Skeletal muscle tissue (tissue), 4 donors: ENCODE data around the gene PPP5C. TPM values are rescaled to one million over a fixed set of nuclear protein-coding genes. Genes with fewer than 3 reads are reported as not detected.

Experiments
- H3K27ac ChIP-seq: one replicate; pipeline ENCODE4 v1.7.0; 2013; ENCODE audit warnings: mild to moderate bottlenecking, low read depth, low read length, inconsistent platforms
- H3K27me3 ChIP-seq, 3 donors: one replicate each; pipeline ENCODE4 v1.7.0; 2013; ENCODE audit warnings: low read length in 3 of 3; ENCODE audit not compliant: control insufficient read depth in 3 of 3, insufficient read depth in 3 of 3
- H3K36me3 ChIP-seq, 3 donors: one replicate each; pipeline ENCODE4 v1.7.0; 2013; ENCODE audit warnings: low read length in 3 of 3; ENCODE audit not compliant: control insufficient read depth in 3 of 3, insufficient read depth in 3 of 3
- H3K4me1 ChIP-seq, 3 donors: one replicate each; pipeline ENCODE4 v1.7.0; 2013; ENCODE audit warnings: low read length in 3 of 3, mild to moderate bottlenecking in 3 of 3; ENCODE audit not compliant: control insufficient read depth in 3 of 3, insufficient read depth in 3 of 3
- H3K4me3 ChIP-seq, 3 donors: one replicate each; pipeline ENCODE4 v1.7.0; 2013; ENCODE audit warnings: low read length in 3 of 3
- H3K9ac ChIP-seq, 3 donors: one replicate each; pipeline ENCODE4 v1.7.0; 2013; ENCODE audit warnings: low read length in 3 of 3, mild to moderate bottlenecking in 3 of 3, moderate library complexity in 2 of 3, low read depth in 1 of 3
- H3K9me3 ChIP-seq, 3 donors: one replicate each; pipeline ENCODE4 v1.7.0; 2013; ENCODE audit warnings: low read length in 3 of 3; ENCODE audit not compliant: control insufficient read depth in 3 of 3
- total RNA-seq: library from RNA; depleted of rRNA; stranded (reverse); fragments of >200 nt; gene quantifications from one replicate; pipeline ENCODE4 v1.2.3, GENCODE V29; 2014
- donor health status: Osteomylitis.

Gene PPP5C
- total RNA-seq, 1 donor from 2014 or later = 44.4 TPM

GRCh38 chr19:46347985-46348384, 1.1 kb downstream of the PPP5C start:
- H3K27me3 ChIP-seq = peaks cover 0 to under 1% (median 0%) of the 10 kb centered on the region in 3 donors
- H3K36me3 ChIP-seq = peaks cover 1 to 5% (median 4%) of the 10 kb centered on the region in 3 donors
- H3K27ac ChIP-seq = peak overlapping the region; percentile 76
- H3K9ac ChIP-seq = peak overlapping the region in 1 of 3 donors; percentile 95
- no peaks in the 10 kb centered on the region for H3K9me3 ChIP-seq
- peaks cover 47 to 57% (median 47%) of the 10 kb centered on the region in 3 donors for H3K4me1 ChIP-seq
- peak overlapping the region in 1 of 3 donors; percentile 97 for H3K4me3 ChIP-seq

DNA sequence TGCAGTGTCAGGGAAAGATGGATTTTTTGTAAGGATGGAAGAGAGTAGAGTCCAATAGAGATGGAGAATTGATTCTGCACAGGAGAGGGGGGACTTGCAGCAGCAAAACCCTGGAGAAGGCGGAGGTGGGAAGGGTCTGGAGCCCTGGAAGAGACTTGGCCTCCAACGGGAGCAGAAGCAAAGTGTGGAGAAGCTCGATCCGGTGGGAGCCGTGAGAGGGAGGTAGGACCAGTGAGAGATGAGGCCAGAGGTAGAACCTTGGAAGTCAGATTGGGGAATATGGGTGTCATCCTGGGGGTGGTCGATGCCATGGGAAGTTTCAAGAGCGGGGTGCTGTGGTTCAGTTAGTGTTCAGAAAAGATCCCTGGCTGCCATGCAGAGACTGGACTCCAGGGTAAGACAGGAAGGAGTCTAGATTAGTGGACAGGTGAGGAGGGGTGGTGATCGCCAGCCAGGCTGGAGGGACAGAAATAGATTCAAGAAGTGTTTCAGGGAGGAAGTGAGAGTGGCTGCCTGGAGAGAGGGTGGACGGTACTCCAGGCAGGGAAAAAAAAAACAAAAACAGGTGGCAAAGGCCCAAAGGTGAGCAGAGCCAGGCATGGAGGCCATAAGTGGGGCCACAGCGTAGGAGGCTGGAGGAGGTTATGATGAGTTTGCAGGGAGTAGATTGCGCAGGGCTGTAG, 2.6 kb downstream of the PPP5C start:
- no peak overlapping the region for H3K4me3 ChIP-seq
- no peak overlapping the region for H3K27ac ChIP-seq
- peaks cover 47 to 57% (median 54%) of the 10 kb centered on the region in 3 donors for H3K4me1 ChIP-seq
- no peaks in the 10 kb centered on the region for H3K27me3 ChIP-seq
- peaks cover 14 to 18% (median 17%) of the 10 kb centered on the region in 3 donors for H3K36me3 ChIP-seq
- H3K9ac ChIP-seq = peak overlapping the region in 2 of 3 donors; percentile 38 to 57
- no peaks in the 10 kb centered on the region for H3K9me3 ChIP-seq

GRCh38 chr19:46350029-46350757, 3.3 kb downstream of the PPP5C start:
- H3K36me3 ChIP-seq = peaks cover 22 to 25% (median 24%) of the 10 kb centered on the region in 3 donors
- H3K9ac ChIP-seq = peak overlapping the region; percentile 45 to 62 (median 53)
- H3K27me3 ChIP-seq = no peaks in the 10 kb centered on the region
- H3K9me3 ChIP-seq = no peaks in the 10 kb centered on the region
- peak overlapping the region; percentile 59 for H3K27ac ChIP-seq
- peaks cover 47 to 57% (median 54%) of the 10 kb centered on the region in 3 donors for H3K4me1 ChIP-seq
- H3K4me3 ChIP-seq = no peak overlapping the region

- peak overlapping the region in 1 of 3 donors; percentile 31 for H3K4me3 ChIP-seq
- H3K27ac ChIP-seq = peak overlapping the region; percentile 59
- H3K9ac ChIP-seq = peak overlapping the region; percentile 45 to 62 (median 53)
- peaks cover 23 to 27% (median 26%) of the 10 kb centered on the region in 3 donors for H3K36me3 ChIP-seq
- no peaks in the 10 kb centered on the region for H3K27me3 ChIP-seq
- peaks cover 47 to 57% (median 54%) of the 10 kb centered on the region in 3 donors for H3K4me1 ChIP-seq
- no peaks in the 10 kb centered on the region for H3K9me3 ChIP-seq
Observed at GRCh38 chr19:46350758-46351159, 3.9 kb downstream of the PPP5C start.

DNA sequence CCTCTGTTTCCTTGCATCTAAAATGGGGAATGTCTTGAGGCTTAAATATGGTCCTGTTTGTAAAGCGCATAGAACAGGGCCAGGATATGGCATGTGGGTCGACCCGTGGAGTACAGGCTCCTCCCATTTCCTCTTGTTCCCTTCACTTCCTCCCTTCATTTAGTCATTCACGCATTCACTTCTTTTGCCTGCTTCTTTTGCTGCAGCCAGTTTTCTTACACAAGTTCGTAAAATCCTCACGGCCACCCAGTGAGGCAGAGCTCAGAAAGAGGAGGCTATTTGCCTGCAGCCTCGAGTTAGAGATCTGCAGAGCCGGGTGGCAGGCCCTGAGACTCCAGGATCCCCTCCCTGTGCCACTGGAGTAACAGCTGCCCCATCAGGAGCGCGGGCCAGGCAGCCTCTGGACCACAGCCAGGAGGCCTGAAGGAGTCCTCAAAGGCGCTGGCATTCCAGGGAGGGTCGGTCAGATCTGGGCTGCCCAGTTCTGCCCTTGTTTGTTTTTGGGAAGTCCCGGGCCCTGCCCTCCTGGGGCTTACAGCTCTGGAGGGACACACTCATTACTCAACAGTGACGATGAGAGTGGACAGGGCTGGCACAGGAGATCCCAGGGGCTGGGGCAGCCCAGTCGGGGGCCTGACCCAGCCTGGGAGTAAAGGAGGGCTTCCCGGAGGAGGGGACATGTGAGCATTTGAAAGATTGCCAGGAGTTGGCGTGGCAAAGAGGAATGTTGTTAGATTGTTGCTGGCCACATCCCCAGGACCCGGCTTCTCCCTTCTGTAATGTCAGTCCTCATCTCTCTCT, 4.6 kb downstream of the PPP5C start:
- peak overlapping the region in 1 of 3 donors; percentile 62 for H3K9ac ChIP-seq
- no peak overlapping the region for H3K4me3 ChIP-seq

GRCh38 chr19:46353730-46354528, 7.0 kb downstream of the PPP5C start:
- Histone ChIP-seq H3K27me3 (no peaks in the 10 kb centered on the region), H3K27ac (no peak overlapping the region), H3K4me1 (peaks cover 28 to 41% (median 34%) of the 10 kb centered on the region in 3 donors), H3K4me3 (no peak overlapping the region), H3K9ac (no peak overlapping the region), H3K36me3 (peaks cover 29 to 42% (median 33%) of the 10 kb centered on the region in 3 donors), H3K9me3 (no peaks in the 10 kb centered on the region)

More for the DNA sequence above, 4.6 kb downstream of the PPP5C start:
- Histone ChIP-seq H3K4me1 (peaks cover 44 to 56% (median 52%) of the 10 kb centered on the region in 3 donors), H3K9me3 (no peaks in the 10 kb centered on the region), H3K27me3 (no peaks in the 10 kb centered on the region), H3K36me3 (peaks cover 26 to 30% (median 29%) of the 10 kb centered on the region in 3 donors), H3K27ac (no peak overlapping the region)

DNA sequence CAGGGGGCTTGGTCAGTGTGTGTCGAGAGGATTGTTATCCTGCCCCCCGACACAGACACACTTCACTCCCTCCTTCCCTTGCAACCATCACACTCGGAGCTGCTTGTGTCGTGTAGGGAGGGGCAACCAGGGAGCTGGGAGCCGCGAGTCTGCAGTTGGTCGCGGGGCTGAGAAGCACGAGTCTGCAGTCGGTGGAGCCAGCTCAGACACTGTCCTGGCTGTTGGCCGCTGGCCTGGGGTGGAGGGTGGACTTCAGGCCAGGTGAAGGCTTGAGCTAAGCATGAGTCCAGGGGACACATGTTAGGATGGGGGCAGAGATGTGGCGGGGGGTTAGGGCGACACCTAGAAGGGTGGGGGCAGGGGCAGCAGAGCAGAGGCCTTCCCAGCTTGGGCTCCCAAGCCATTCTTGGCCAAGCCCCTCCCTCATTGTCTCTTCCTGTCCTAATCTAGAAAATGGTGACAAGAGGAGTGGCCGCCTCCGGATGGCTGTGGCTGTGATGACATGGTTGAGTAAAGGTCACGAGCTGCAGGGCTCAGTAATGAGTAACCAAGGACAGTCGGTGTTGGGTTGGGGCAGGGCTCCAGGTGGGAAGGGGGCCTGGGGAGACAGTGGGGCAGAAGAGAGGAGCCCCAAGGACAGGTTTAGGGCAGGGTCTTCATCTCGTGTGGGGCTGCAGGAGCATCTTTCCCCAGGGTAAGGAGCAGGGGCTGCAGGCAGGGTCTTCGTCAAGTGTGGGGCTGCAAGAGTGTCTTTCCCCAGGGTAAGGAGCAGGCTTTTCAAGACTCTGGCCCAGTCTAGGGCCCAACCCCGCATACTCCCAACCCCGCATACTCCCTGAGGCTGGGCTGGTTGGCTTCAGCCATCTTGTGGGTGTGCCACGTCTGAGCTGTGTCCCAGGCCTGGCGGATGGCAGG, 8.6 kb downstream of the PPP5C start:
- peaks cover 14 to 26% (median 18%) of the 10 kb centered on the region in 3 donors for H3K4me1 ChIP-seq
- H3K36me3 ChIP-seq = peaks cover 29 to 42% (median 33%) of the 10 kb centered on the region in 3 donors
- H3K4me3 ChIP-seq = no peak overlapping the region
- no peak overlapping the region for H3K9ac ChIP-seq
- no peaks in the 10 kb centered on the region for H3K9me3 ChIP-seq
- no peaks in the 10 kb centered on the region for H3K27me3 ChIP-seq
- H3K27ac ChIP-seq = no peak overlapping the region

- Histone ChIP-seq H3K27ac (no peak overlapping the region), H3K4me1 (peaks cover 5 to 17% (median 9%) of the 10 kb centered on the region in 3 donors), H3K9ac (no peak overlapping the region)
Observed at GRCh38 chr19:46356149-46357055, 9.5 kb downstream of the PPP5C start.

More at GRCh38 chr19:46356149-46357055, 9.5 kb downstream of the PPP5C start:
- Histone ChIP-seq H3K27me3 (no peaks in the 10 kb centered on the region), H3K4me3 (no peak overlapping the region), H3K36me3 (peaks cover 29 to 42% (median 33%) of the 10 kb centered on the region in 3 donors), H3K9me3 (no peaks in the 10 kb centered on the region)
